HG03565 (cell line): Measurements from ENCODE around the gene SPATA3.
"Not testable (repeated sequence)": the region's sequence is repeated elsewhere in the genome, so short reads cannot be mapped to it uniquely, and the experiment has no call there.

Experiments used
- ATAC-seq: cut with Tn5 transposase; IDR thresholded peaks from one replicate; pipeline ENCODE4 v1.9.1; 2021; ENCODE audit warnings: mild to moderate bottlenecking, moderate library complexity; ENCODE audit not compliant: unreplicated experiment

The SPATA3 gene

DNA sequence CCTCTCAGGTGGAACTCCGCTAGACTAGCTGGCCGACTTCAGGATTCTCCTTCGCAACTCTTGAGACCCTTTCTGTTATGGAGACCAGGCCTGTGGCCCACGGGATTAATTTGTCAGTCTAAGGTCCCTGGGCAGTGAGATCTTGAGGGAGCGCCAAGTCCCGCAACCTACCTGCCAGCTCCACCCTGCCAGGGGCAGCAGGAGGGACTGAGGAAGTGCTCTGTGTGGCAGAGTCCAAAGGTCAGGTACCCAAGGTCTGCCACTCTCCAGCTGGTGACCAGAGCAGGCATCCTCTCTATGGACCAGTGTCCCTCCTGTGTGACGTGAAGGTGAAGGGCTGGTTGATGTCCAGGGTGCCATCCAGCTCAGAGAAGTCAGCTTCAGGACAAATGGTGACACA lies 4.3 kb upstream of the SPATA3 start:
- no peak for ATAC-seq

DNA sequence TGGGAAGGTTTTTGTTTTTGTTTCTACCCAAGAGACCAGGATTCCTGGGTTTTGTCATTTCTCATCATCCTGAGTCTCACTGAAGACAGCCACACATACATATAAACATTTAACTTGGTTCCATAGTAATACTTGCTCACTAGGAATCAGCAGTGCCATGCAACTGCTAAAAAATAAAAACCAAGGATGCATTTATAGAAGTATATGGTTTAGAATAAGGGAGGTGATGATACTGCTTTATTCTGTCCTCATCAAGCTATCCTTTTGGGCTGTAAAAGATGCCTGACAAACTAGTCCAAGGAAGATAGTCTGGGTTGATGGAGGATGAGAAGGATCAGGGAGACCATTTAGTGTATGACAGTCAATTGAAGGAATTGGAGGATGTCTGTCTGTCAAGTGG lies 740 bp downstream of the SPATA3 start:
- no peak for ATAC-seq

DNA sequence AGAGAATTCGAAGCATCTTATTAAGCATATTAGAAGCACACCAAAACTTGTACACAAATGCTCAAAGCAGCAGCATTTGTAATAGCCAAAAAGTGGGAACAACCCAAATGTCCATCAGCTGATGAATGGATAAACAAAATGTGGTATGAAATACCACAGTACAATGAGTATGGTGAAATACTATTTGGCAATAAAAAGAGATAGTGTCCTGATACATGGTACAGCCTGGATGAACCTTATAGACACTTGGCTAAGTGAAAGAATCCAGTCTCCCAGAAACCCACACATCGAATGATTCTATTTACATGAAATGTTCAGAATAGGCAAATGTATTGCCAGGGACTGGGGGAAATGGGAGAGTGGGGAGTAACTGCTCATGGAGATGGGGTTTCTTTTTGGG lies 3.0 kb downstream of the SPATA3 start:
- ATAC-seq = no peak

DNA sequence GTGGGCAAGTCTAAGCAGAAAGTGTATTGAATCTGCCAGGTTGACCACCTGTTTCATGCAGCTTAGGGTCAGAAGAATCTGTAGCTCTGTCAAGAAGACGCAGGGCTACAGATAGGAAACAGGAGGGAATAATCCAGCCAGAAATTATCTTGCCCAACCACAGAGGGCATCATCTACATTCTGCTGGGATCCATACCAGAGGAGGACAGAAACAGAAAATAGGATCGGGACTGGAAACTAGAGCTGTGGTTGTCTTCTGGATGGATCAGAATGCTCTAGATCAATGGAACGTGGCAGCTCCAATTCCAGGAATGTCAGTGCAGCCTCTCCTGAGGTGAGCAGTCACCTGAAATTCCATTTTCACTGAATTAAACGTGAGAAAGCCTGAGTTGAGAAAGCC lies 3.6 kb downstream of the SPATA3 start:
- no peak for ATAC-seq

DNA sequence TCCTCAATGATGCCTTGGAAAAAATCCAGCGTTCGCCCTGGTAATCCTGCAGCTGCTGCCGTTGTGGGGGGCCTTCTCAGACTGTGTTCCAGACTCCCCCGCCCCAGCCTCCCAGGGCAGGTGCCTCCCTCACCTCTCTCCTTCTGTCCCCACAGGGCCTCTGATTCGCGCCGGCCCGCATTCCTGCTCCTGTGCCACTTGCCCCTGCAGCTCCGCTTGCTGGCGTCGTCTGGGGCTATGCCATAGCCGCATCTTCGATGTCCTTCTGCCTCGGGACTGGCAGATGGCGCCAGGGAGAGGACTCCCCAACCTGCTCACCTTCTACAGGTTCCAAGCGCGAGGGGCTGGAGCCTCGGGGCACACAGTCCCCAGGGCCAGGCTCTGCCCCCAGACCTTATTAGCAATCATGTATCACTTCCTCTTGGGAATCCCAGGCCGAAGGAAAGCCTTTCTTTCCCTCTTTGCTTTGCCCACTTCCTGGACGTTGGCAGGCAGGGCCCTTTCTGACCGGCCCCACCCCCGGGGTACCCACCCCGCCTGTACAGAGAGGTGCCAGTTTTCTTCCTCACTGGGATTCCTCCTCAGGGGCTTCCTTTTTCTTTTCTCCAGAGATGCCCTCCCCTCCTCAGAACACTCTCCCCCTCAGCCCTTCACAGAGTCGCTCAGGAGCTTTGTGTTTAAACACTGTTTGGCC lies 4.4 kb downstream of the SPATA3 start:
- ATAC-seq = no peak

- no peak for ATAC-seq
Observed at GRCh38 chr2:231001036-231001435, 5.1 kb downstream of the SPATA3 start.

GRCh38 chr2:231001921-231002320 lies 6.0 kb downstream of the SPATA3 start:
- no peak for ATAC-seq

GRCh38 chr2:231002641-231003040 lies 6.7 kb downstream of the SPATA3 start:
- ATAC-seq = no peak

- ATAC-seq = no peak
Observed at GRCh38 chr2:231003186-231003585, 7.3 kb downstream of the SPATA3 start.

- ATAC-seq = not testable (repeated sequence)
Observed at GRCh38 chr2:231004930-231005329, 9.0 kb downstream of the SPATA3 start.

DNA sequence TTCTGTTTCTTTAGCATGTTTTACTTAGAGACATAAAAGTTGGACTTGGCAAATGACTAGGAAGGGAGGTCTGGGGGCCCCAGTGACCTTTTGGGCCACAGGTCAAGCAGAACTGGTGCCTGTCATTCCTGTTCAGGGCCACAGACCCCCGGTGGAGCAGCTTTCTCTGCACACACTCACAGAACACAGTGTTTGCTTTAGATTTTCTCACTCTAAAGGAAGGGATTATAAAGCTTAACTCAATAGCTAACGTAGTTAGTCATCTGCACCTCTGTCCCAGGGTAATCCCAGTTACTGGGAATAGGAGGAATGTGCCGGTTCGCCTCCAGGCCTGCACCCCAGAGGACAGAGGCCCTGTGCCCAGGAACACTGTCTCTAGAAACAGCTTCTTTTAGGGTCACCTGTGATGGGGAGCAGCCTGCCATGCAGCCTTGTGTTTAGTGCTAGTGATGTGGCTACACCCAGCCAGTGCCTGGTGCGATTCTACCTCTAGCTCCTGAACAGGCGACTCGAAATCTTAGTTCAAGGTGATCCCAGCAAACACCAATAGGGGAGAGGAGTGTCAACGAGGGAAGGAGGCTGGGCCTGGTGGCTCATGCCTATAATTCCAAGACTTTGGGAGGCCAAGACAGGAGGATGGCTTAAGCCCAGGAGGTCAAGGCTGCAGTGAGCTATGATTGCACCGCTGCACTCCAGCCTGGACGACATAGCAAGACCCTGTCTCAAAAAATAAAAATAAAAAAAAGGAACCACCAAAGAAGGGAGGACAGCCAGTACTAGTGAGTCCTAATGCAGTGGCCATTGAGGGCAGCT lies 11.6 kb downstream of the SPATA3 start:
- ATAC-seq = no peak

DNA sequence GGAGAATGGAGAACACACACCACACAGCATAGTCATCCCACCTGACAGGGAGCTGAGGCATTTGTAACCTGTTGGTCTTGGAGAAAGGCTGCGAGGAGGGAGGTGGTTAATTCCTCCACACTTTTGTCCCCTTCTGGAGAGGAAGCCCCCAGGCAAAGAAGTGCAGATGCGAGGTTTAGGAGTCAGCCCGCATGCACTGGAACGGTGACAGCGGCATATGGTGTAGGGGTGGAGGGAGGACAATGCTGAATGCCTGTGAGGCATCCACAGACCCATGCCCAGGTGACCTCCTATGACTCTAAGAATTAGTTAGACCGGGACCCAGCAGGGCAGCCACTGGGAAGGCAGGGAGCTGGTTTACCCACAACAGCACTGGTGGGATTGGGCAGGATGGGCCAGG lies 12.2 kb downstream of the SPATA3 start:
- no peak for ATAC-seq

DNA sequence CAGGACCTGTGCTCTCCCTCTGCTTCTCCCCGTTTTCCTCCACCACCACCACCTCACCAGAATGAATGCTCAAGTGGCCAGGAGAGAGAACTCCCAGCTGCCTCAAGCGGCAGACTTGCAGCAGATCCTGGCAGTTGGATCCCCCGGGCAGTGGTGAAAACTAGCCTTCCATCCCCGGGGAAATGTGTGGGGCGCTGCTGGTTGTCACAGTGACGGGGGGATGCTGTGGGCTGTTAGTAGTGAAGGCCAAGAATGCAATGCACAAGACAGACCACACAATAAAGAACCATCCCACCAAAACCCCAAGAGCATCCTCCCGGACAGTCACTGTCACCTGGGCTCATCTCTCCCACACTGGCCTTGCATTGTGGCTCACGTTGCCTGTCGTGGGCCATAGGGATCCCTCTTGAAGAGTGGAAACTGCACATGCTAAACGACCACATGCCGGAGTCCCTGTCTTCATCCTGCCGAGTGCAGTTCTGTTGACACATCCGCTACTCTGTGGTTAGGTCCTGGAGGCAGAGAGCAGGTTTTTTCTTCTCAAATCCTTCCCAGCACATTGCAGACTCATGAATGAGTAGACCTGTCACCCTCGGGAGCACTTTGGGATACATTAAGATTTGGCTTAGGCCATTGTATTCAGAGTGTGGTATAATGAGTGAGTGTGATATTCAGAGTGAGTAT lies 13.5 kb downstream of the SPATA3 start:
- ATAC-seq = no peak

DNA sequence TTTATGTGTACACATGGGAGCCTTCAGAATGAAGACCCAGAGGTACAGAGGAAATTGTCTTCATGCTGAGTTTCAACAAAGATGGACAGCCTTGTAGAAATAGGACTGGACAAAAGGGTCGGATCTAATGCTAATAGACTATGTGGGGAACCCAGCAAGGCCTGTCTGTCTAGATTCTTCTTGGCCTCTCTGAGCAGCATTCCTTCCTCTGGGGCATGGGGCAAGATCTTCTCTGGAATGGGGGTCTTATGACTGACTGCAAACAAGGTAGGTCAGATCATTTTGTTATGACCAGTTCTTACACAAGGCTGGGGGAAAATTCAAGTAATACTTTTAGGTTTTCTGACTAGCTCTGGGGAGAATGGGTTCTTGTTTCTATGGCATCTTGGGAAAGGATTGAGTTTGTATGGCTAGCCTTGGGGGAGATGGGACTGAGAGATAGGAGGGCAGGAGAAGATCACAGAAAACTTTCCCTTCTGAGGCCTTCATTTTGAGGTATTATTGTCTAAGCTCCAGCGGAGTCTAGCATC lies 14.3 kb downstream of the SPATA3 start:
- no peak for ATAC-seq

- no peak for ATAC-seq
Observed at GRCh38 chr2:231011526-231011925, 15.6 kb downstream of the SPATA3 start.

- ATAC-seq = no peak
Observed at GRCh38 chr2:231012463-231012862, 16.5 kb downstream of the SPATA3 start.

GRCh38 chr2:231013820-231014219 lies 17.9 kb downstream of the SPATA3 start:
- no peak for ATAC-seq

GRCh38 chr2:231015478-231015877 lies 19.6 kb downstream of the SPATA3 start:
- ATAC-seq = no peak

- no peak for ATAC-seq
Observed at GRCh38 chr2:231015926-231016325, 20.0 kb downstream of the SPATA3 start.

GRCh38 chr2:231016566-231017230 lies 20.8 kb downstream of the SPATA3 start:
- ATAC-seq = no peak

- ATAC-seq = no peak
Observed at GRCh38 chr2:231017231-231017598, 21.3 kb downstream of the SPATA3 start.
